HG02571 (cell line): ENCODE data around the gene PPM1L.

Experiments
- ATAC-seq: cut with Tn5 transposase; IDR thresholded peaks from one replicate; pipeline ENCODE4 v1.9.1; 2021; ENCODE audit warnings: mild to moderate bottlenecking, moderate library complexity; ENCODE audit not compliant: unreplicated experiment

PPM1L gene

GRCh38 chr3:160921020-160921635, 165.1 kb downstream of the PPM1L start:
- no peak for ATAC-seq

GRCh38 chr3:160924776-160925175, 168.7 kb downstream of the PPM1L start:
- no peak for ATAC-seq

GRCh38 chr3:160927620-160928019, 171.6 kb downstream of the PPM1L start:
- ATAC-seq: no peak

GRCh38 chr3:160928183-160928726, 172.2 kb downstream of the PPM1L start:
- ATAC-seq: no peak

- no peak for ATAC-seq
These were observed 173.6 kb downstream of the PPM1L start for GRCh38 chr3:160929595-160929994.

GRCh38 chr3:160931474-160931873, 175.4 kb downstream of the PPM1L start:
- ATAC-seq: no peak

GRCh38 chr3:160935413-160936095, 179.5 kb downstream of the PPM1L start:
- ATAC-seq: no peak

GRCh38 chr3:160941885-160942494, 186.0 kb downstream of the PPM1L start:
- ATAC-seq: peak; percentile 82

GRCh38 chr3:160943996-160944395, 188.0 kb downstream of the PPM1L start:
- no peak for ATAC-seq

- ATAC-seq: no peak
These were observed 189.3 kb downstream of the PPM1L start for GRCh38 chr3:160945336-160945735.

GRCh38 chr3:160948273-160948672, 192.2 kb downstream of the PPM1L start:
- no peak for ATAC-seq

GRCh38 chr3:160949460-160949859, 193.4 kb downstream of the PPM1L start:
- no peak for ATAC-seq

- ATAC-seq: no peak
These were observed 194.5 kb downstream of the PPM1L start for GRCh38 chr3:160950542-160950941.

GRCh38 chr3:160950954-160951353, 194.9 kb downstream of the PPM1L start:
- ATAC-seq: no peak

- no peak for ATAC-seq
These were observed 195.8 kb downstream of the PPM1L start for GRCh38 chr3:160951642-160952487.

GRCh38 chr3:160953686-160954085, 197.7 kb downstream of the PPM1L start:
- ATAC-seq: no peak

GRCh38 chr3:160956785-160957184, 200.8 kb downstream of the PPM1L start:
- no peak for ATAC-seq

- no peak for ATAC-seq
These were observed 204.5 kb downstream of the PPM1L start for GRCh38 chr3:160960568-160960967.

- ATAC-seq: no peak
These were observed 207.9 kb downstream of the PPM1L start for GRCh38 chr3:160963949-160964348.

GRCh38 chr3:160968761-160969160, 212.7 kb downstream of the PPM1L start:
- ATAC-seq: no peak
